Skeletal muscle tissue (tissue), 4 donors: ENCODE measurements around the gene C4B. TPM values are rescaled to one million over a fixed set of nuclear protein-coding genes. Genes with fewer than 3 reads are reported as not detected.
"Not testable (repeated sequence)": the region's sequence is repeated elsewhere in the genome, so short reads cannot be mapped to it uniquely, and the experiment has no call there.

Source experiments
- H3K27ac ChIP-seq: one replicate; pipeline ENCODE4 v1.7.0; 2013; ENCODE audit warnings: mild to moderate bottlenecking, low read depth, low read length, inconsistent platforms
- H3K27me3 ChIP-seq, 3 donors: one replicate each; pipeline ENCODE4 v1.7.0; 2013; ENCODE audit warnings: low read length in 3 of 3; ENCODE audit not compliant: control insufficient read depth in 3 of 3, insufficient read depth in 3 of 3
- H3K36me3 ChIP-seq, 3 donors: one replicate each; pipeline ENCODE4 v1.7.0; 2013; ENCODE audit warnings: low read length in 3 of 3; ENCODE audit not compliant: control insufficient read depth in 3 of 3, insufficient read depth in 3 of 3
- H3K4me1 ChIP-seq, 3 donors: one replicate each; pipeline ENCODE4 v1.7.0; 2013; ENCODE audit warnings: low read length in 3 of 3, mild to moderate bottlenecking in 3 of 3; ENCODE audit not compliant: control insufficient read depth in 3 of 3, insufficient read depth in 3 of 3
- H3K4me3 ChIP-seq, 3 donors: one replicate each; pipeline ENCODE4 v1.7.0; 2013; ENCODE audit warnings: low read length in 3 of 3
- H3K9ac ChIP-seq, 3 donors: one replicate each; pipeline ENCODE4 v1.7.0; 2013; ENCODE audit warnings: low read length in 3 of 3, mild to moderate bottlenecking in 3 of 3, moderate library complexity in 2 of 3, low read depth in 1 of 3
- H3K9me3 ChIP-seq, 3 donors: one replicate each; pipeline ENCODE4 v1.7.0; 2013; ENCODE audit warnings: low read length in 3 of 3; ENCODE audit not compliant: control insufficient read depth in 3 of 3
- total RNA-seq: library from RNA; depleted of rRNA; stranded (reverse); fragments of >200 nt; gene quantifications from one replicate; pipeline ENCODE4 v1.2.3, GENCODE V29; 2014
- donor health status: Osteomylitis.

Gene C4B
- total RNA-seq, 1 donor from 2014 or later = 18.3 TPM

- not testable (repeated sequence) for H3K4me3 ChIP-seq, H3K4me1 ChIP-seq, H3K36me3 ChIP-seq, H3K27ac ChIP-seq, H3K27me3 ChIP-seq, H3K9ac ChIP-seq, H3K9me3 ChIP-seq
Measured at GRCh38 chr6:32007086-32007485, 7.5 kb upstream of the C4B start.

GRCh38 chr6:32008037-32008436 is 6.6 kb upstream of the C4B start:
- H3K4me3 ChIP-seq, H3K9me3 ChIP-seq: not testable (repeated sequence)

GRCh38 chr6:32008616-32009015 is 6.0 kb upstream of the C4B start:
- H3K9me3 ChIP-seq, H3K4me1 ChIP-seq, H3K4me3 ChIP-seq, H3K9ac ChIP-seq, H3K27ac ChIP-seq, H3K27me3 ChIP-seq, H3K36me3 ChIP-seq: not testable (repeated sequence)

More at GRCh38 chr6:32008037-32008436, 6.6 kb upstream of the C4B start:
- not testable (repeated sequence) for H3K27me3 ChIP-seq, H3K36me3 ChIP-seq, H3K4me1 ChIP-seq, H3K27ac ChIP-seq, H3K9ac ChIP-seq

DNA sequence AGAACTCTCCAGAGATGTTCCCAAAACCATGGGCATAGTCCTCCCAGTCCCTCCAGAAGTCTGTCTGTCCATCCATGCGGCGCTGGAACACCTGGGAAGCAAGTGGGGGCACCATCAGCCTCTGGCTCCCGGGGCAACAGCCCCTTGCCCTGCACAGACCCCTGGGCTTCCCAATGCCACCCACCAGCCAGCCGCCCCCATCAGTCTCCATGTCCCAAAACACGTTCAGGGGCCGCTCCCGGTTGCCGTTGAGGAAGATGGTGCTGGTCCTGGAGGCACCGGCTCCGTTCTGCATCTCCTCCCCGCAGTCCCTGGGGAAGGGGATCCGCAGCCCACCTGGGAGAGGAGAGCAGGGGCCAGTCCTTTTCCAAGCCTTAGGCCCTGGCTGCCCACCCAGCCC is 5.1 kb upstream of the C4B start:
- H3K27me3 ChIP-seq, H3K9me3 ChIP-seq, H3K9ac ChIP-seq, H3K27ac ChIP-seq, H3K4me3 ChIP-seq, H3K36me3 ChIP-seq, H3K4me1 ChIP-seq: not testable (repeated sequence)

- not testable (repeated sequence) for H3K4me3 ChIP-seq, H3K4me1 ChIP-seq, H3K27ac ChIP-seq, H3K27me3 ChIP-seq, H3K9me3 ChIP-seq, H3K9ac ChIP-seq, H3K36me3 ChIP-seq
Measured at GRCh38 chr6:32010856-32011530, 3.6 kb upstream of the C4B start.

DNA sequence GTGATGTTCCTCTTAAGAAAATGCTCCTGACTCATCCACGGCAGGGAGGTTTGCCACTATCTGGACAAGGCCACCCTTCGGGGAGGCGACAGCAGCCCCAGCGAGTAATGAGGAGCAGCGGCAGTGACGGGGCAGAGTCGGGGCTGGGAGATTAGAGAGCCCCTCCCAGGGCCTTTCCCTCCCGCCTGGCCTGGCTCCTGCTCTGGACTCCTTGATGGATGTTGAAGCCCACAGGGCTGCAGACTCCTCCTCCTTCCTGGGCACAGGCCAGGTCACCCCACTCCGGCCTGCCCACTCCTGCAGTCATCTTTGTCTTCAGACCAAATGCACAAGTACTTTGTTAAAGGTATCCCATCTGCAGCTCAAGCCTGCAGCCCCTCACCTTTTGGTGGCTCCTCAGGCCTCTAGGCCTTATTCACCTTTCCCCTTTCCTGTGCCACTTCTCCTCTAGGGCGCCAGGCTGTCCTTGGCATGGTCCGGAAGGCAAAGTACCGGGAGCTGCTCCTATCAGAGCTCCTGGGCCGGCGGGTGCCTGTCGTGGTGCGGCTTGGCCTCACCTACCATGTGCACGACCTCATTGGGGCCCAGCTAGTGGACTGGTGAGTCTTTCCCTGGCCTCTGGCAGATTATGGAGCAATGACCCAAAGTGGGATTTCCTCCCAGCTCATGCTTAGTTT is 1.5 kb upstream of the C4B start:
- H3K4me1 ChIP-seq, H3K4me3 ChIP-seq, H3K27me3 ChIP-seq, H3K36me3 ChIP-seq, H3K9me3 ChIP-seq, H3K27ac ChIP-seq, H3K9ac ChIP-seq: not testable (repeated sequence)

DNA sequence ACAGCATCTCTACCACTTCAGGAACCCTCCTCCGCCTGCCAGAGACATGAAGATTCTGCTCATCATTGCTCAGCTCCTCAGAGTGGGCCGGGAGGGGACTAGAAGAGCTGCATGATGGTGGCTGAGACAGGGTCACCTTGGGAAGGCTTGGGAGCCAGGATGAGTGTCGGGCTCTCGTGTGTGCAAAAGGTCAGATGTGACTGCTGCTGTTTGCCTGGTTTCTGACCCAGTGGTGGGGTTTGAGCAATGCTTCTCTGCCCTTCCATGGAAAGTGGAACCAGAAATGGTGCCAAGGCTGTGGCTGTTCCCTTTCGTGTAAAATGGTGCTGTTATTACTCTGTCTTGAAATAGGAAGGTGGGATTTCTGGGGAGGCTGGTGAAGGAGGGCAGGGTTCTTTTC is 857 bp upstream of the C4B start:
- not testable (repeated sequence) for H3K9me3 ChIP-seq, H3K4me3 ChIP-seq, H3K36me3 ChIP-seq, H3K27ac ChIP-seq, H3K4me1 ChIP-seq, H3K27me3 ChIP-seq, H3K9ac ChIP-seq

- H3K9ac ChIP-seq, H3K27ac ChIP-seq, H3K27me3 ChIP-seq, H3K9me3 ChIP-seq, H3K36me3 ChIP-seq, H3K4me3 ChIP-seq, H3K4me1 ChIP-seq: not testable (repeated sequence)
Measured at GRCh38 chr6:32022100-32022499, 7.5 kb downstream of the C4B start.

- not testable (repeated sequence) for H3K9ac ChIP-seq, H3K36me3 ChIP-seq, H3K9me3 ChIP-seq, H3K4me3 ChIP-seq, H3K27me3 ChIP-seq, H3K4me1 ChIP-seq, H3K27ac ChIP-seq
Measured at GRCh38 chr6:32028631-32029030, 14.0 kb downstream of the C4B start.

- H3K9me3 ChIP-seq, H3K9ac ChIP-seq, H3K4me3 ChIP-seq, H3K27ac ChIP-seq, H3K4me1 ChIP-seq, H3K27me3 ChIP-seq, H3K36me3 ChIP-seq: not testable (repeated sequence)
Measured at GRCh38 chr6:32029553-32029952, 15.0 kb downstream of the C4B start.
